CD4-positive, alpha-beta T cell treated with Interleukin-17A for 4 hours (primary cell): ENCODE measurements around the gene PIH1D1.
A peak's percentile ranks its signal among the peaks of the same experiment; 100 is the strongest.

Source experiments
- DNase-seq: peaks from one replicate; pipeline ENCODE4 v3.0.0-alpha.2; 2020; ENCODE audit warnings: mixed read lengths

Gene PIH1D1

DNA sequence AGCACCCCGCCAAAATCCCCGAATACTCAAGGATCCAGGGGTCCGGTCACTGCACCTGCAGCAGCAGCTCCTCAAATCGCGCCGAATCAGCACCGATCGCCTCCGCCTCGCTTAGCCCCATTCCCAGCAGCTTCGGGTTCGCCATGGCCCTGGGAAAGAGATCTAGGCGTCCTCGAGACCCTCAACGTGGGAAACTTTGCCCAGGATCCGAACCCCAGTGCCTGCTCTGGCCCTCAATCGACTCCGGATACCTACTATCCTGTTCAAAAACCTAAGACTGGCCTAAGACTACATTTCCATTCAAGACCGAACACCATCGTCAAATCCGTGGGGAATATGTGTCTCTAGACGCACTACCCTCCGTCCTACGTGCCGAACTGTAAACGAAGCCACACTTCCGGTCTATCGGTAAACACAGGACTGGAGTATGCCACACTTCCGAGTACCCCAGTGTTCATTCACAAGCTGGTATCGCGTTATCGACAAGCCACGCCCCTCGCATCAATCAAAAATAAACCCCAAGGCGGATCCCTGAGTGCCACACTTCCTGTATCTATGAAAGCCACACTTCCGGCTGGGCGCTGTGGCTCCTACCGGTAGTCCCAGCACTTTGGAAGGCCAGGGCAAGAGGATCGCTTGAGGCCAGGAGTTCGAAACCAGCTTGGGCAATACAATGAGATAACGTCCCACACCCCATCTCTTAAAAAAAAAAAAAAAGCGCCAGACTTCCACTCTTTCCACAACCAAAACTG, at the start of gene PIH1D1:
PIH1D1 (minus strand) TSS at position 385 of the 752 bp plus-strand sequence; CDS start at position 145, 240 bp downstream.
- DNase-seq = peak; percentile 96

DNA sequence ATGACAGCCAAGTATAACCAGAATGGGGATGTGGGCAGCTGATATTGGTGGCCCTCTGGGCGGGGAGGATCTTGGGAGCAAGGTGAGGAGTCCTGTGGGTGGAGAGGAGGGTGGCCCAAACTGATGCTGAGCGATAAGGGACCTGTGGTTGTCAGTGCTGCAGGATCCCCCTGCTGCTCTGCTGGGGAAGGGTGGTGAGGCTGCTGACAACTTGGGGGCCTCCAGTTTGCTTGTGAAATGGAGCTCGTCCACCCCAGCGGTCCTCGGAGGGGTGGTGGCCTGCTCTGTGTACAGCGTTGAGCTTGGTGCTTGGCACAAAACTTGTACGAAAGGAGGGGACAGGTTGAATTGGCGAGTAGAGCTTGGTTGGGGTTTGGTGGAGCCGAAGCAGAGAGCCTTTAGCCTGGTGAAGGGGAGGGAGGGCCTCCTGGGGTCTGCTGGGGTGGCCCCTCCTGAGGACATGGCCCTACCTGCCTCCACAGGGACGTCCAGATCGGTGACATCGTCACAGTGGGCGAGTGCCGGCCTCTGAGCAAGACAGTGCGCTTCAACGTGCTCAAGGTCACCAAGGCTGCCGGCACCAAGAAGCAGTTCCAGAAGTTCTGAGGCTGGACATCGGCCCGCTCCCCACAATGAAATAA, 47.5 kb upstream of the PIH1D1 start:
- DNase-seq = peak; percentile 30

DNA sequence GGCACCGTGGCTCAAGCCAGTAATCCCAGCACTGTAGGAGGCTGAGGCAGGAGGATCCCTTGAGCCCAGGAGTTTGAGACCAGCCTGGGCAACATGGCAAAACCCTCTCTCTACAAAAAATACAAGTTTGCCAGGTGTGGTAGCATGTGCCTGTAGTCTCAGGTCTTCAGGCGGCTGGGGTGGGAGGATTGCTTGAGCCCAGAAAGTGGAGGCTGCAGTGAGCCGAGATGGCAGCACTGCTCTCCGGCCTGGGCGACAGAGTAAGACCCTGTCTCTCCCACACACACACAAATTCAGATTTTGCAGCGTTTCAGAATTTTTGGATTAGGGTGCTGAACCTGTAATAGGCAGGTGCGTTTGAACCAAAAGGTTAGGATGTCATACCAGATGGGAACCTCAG, 46.9 kb upstream of the PIH1D1 start:
- no peak for DNase-seq

DNA sequence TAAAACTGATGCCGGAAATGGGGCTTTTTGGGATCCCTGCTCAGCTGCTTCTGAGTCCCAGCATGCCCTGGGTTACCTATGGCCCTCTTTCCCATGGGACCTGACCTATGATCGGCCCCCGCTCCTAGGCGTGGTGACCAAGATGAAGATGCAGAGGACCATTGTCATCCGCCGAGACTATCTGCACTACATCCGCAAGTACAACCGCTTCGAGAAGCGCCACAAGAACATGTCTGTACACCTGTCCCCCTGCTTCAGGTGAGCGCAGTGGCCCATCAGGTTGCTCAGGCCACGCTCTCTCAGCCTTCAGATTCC, 46.1 kb upstream of the PIH1D1 start:
- no peak for DNase-seq

DNA sequence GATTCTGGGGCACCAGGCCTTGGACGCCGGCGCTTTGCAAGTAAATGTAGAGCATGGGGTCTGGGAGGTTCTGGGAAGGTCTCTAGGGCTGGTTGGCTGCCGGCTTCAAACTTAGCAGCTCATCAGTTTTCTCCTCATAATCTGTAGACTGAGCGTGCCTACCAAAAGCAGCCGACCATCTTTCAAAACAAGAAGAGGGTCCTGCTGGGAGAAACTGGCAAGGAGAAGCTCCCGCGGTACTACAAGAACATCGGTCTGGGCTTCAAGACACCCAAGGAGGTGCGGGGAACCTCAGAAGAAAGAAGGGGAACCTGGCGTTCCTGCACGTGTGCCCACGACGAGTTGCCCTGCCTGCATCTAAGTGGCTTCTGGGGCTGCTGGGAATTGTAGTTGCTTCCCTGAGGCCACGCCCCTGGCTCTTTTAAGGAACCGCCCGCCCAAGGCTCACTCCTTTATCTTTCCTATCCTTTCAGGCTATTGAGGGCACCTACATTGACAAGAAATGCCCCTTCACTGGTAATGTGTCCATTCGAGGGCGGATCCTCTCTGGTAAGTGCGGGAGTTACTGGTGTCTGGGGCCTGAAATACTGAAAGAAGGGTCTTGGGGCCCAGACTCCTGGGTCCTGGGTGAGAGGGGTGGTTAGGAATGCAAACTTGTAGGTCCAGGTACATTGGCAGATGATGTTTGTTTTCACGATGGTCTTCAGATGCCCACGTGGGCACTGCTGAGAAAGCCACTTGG, 45.6 kb upstream of the PIH1D1 start:
- DNase-seq = peak; percentile 84

DNA sequence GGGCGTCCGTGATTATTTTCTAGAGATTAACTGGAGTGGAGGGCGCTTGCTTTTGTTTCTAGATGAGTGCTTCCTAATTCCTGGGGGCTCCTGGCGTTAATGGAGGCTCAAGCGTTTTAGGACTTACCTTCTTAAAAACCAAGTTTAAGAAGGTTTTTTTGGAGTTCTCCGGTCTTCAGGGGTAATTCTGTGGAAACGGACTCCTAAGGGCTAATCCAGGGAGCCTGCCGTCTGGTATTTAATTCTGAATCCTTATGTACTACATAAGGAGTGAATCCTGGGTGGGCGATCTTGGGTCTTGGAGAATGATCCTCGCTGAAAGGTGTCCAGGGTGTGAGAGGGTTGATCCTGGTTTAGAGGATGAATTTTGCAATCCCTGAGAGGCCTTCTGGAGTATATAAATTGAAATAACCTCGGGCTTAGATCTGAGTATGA, 45.0 kb upstream of the PIH1D1 start:
- no peak for DNase-seq

DNA sequence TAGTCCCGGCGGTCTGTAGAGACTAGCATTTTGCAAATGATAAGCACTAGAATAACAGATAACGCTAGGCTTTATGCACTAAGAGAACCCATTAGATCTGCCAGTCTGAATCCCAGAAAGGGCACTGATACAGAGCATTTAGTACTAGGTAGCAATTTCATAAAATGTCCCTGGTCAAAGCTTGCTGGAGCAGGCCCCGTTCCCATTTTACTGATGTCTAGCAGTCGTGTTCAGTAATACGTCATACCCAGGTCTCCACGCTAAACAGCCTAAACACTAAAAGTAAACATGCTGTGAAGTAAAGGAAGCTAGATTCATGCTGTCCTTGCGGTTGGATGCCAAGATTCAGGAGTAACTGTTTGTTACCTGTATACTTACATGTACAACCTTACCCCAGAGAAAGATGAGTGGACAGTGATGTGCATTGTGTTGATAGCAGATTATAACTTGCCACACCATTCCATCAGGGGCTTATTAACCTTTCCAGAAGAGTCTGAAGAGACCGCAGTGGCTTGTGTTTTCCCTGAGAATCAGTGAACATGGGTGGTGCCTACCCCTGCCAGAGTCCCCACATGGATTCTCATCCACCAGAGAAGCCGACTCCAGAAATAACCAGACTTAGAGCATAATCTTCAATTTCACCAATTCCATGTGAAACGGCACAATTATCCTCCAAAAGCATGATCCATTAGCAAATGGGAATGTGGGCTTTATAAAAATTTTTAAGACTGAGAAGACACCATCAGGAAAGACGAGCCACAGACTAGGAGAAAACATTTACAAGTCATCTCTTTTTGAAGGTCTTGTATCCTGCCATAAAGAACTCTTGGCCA, 41.2 kb upstream of the PIH1D1 start:
- DNase-seq = no peak

DNA sequence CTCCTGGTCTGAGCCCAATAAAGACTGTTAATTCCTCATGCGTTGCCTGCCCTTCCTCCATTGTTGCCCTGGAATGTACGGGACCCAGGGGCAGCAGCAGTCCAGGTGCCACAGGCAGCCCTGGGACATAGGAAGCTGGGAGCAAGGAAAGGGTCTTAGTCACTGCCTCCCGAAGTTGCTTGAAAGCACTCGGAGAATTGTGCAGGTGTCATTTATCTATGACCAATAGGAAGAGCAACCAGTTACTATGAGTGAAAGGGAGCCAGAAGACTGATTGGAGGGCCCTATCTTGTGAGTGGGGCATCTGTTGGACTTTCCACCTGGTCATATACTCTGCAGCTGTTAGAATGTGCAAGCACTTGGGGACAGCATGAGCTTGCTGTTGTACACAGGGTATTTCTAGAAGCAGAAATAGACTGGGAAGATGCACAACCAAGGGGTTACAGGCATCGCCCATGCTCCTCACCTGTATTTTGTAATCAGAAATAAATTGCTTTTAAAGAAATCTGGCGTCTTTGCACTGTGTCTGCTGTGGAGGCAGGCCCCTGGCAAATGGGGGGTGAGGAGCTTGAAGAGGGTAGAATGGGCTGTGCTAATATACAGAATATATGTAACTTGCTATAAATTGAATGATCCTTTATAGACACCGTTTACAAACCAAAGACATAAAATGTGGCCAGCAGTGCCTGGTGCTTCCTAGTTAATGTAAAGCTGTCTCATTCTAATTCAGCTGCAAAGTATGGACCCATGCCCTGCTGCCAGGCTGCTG, 40.4 kb upstream of the PIH1D1 start:
- no peak for DNase-seq

DNA sequence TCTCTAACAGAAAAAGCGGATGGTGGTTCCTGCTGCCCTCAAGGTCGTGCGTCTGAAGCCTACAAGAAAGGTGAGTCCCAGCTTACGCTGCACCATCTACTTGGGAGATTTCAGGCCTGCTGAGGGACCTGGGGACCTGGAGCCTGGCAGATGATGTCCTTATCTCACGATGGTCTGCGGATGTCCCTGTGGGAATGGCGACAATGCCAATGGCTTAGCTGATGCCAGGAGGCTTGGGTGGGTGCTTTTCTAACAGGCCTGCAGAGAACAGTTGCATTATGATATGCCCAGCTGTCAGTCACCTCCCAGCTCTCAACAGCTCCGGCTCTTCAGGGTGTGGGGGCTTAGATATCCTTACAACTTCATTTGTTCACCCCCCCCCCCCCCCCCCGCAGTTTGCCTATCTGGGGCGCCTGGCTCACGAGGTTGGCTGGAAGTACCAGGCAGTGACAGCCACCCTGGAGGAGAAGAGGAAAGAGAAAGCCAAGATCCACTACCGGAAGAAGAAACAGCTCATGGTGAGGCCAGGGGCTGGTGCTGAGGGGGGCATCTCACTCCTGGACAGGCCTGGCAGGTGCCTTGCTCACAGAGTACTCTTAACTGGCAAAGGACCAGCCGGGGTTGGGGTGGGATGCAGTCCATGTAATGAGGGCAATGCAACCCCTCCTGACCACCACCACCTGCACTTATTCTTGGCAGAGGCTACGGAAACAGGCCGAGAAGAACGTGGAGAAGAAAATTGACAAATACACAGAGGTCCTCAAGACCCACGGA, 39.6 kb upstream of the PIH1D1 start:
- DNase-seq = no peak

DNA sequence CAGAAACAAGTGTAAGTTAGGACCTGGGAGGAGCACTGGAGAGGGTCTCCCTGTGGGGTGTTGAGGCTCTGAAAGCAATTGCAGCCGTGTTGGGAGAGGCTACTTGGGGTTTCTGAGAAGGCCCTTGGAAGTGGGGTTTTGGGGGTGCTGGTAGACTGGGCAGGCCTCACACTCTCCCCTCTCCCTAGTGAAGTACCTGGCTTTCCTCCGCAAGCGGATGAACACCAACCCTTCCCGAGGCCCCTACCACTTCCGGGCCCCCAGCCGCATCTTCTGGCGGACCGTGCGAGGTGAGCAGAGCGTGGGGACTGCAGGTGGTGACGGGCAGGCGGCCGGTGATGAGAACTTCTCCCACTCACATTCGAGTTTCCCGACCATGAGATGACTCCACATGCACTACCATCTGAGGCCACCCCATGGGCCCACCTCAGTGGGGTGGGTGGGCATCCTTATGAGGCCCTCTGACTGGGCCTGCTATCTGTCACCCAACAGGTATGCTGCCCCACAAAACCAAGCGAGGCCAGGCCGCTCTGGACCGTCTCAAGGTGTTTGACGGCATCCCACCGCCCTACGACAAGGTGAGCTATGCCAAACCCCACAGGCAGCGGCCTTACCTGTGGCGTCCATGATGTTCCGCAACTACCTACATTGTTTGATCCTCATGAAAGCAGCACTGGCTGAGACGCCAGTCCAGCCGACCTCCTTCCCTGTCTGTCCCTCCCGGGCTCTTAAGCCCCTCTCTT, 38.8 kb upstream of the PIH1D1 start:
- DNase-seq = no peak

DNA sequence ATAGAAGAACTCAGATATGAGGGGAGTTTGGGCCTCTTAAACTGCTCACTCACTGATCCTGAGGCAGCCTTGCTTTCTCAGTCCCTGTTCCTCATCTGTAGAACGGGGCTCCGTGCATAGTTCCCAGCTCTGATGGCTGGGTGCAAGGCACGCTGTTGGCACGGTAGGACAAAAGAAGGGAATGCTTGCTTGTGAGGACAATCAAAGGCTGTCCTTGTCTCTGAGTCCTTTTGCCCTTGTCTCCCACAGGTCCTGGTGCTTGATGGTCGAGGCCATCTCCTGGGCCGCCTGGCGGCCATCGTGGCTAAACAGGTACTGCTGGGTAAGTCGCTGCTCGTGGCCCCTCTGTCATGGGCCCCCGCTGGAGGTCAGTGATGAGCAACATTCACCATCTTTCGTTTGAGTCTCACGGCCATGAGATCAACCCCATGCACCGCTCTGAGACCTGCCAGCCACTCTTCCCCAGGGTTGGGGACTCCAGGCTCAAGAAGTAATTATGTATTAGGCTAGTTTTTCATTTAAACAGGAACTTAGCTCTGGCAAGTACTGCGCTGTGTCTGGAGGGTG, 38.1 kb upstream of the PIH1D1 start:
- peak; percentile 41 for DNase-seq

DNA sequence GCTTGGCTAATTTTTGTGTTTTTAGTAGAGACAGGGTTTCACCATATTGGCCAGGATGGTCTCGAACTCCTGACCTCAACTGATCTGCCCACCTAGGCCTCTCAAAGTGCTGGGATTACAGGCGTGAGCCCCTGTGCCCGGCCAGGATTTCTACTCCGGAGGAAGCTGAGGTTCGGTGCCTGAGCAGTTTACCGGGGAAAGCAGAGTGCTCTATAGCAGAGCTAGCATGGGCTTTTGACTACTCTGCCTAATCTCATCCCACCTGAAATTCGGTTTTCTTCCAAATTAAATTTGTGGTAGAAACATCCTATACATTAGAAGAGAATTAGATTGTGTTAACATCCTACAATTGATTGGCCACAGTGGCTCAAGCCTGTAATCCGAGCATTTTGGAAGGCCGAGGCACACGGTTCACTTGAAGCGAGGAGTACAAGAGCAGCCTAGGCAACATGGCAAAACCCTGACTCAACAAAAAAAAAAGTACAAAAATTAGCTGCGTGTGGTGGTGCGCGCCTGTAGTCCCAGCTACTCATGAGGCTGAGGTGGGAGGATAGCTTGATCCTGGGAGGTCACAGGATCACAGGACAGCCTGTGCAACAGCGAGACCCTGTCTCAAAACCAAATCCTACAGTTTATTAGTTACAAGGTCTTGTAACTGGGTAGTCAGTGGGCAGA, 37.4 kb upstream of the PIH1D1 start:
- DNase-seq = no peak

DNA sequence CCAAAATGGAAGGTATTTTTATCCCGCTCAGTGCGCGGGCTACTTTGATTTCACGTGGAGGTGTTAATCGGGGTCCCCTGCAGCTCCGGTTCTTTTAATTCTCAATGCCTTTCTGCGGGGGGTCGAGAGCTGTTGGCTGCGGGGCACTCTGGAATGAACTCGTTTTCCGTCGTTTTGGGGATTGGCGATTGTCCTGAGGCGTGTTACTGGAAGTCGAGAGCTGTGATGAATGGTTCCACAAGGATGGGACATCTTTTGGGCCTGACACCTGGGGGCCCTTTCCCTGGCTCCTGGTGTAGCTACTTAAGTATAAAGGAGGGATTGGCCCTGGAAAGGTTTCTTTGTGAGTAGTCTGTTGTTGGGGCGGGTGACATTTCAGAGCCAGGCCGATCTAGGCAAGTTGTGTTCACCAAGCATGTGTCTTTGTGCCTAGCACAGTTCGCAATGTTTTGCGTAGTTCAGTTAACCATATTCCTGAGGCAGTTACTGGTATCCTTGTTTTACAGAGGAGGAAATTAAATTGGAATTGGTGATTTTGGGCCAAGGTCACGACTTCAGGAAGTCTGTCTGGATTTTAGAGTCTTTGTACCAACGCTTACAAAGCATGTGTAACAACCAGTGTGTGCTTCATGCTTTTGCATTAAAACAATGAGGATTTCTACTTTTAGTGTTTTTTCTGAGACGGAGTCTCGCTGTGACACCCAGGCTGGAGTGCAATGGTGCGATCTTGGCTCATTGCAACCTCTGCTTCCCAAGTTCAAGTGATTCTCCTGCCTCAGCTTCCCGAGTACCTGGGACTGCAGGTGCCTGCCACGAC, 36.6 kb upstream of the PIH1D1 start:
- DNase-seq = no peak

DNA sequence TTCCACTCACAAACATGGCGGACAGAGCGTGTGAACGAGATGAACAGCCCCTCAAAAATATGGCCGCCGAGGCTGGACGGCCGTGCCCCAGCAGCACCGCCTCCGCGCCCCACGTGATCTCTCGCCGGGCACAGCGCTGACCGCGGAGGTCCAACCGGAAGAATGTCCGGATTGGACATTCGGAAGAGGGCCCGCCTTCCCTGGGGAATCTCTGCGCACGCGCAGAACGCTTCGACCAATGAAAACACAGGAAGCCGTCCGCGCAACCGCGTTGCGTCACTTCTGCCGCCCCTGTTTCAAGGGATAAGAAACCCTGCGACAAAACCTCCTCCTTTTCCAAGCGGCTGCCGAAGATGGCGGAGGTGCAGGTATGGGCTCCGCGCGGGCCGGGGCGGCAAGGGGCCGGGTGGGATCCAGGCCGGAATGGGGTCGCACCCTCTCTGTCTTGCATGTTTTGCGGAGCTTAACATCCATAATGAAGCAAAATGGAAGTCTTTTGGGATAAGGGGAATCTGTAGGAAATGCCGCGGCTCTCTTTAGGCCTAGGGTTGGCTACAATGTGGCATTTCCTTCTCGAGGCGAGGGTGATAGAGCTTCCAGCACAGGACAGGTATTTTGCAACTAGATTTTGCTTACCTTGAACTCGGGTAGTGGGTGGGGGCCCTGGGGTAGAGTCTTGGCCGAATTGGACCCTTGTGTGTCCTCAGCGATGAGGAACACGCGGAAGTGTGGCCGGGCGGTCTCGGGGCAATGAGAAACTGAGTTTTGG, 35.8 kb upstream of the PIH1D1 start, which contains the start of gene RPL13A:
RPL13A (plus strand) TSS at position 332 of the 769 bp plus-strand sequence; CDS start at position 354, 22 bp downstream.
- DNase-seq = peak; percentile 100

DNA sequence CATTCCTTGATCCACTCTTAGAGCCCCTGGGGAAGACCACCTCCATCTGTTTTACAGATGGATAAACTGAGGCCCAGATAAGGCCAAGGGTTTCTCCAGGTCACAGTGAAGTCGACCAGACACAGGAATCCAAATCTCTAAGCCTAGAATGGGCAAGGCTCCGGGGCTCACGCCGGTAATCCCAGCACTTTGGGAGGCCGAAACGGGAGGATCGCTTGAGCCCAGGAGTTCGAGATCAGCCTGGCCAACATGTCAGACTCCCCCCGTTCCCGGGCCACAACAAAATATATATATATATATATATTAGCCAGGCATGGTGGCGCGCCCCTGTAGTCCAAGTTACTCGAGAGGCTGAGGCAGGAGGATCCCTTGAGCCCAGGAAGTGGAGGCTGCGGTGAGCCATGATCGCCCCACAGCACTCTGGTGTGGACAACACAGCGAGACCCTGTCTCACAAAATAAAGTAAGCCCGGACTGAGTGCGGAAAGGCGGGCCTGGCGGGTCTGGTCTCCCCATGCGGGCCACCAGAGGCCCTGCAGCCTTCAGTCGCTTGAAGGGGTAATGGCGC, 35.2 kb upstream of the PIH1D1 start:
- no peak for DNase-seq

DNA sequence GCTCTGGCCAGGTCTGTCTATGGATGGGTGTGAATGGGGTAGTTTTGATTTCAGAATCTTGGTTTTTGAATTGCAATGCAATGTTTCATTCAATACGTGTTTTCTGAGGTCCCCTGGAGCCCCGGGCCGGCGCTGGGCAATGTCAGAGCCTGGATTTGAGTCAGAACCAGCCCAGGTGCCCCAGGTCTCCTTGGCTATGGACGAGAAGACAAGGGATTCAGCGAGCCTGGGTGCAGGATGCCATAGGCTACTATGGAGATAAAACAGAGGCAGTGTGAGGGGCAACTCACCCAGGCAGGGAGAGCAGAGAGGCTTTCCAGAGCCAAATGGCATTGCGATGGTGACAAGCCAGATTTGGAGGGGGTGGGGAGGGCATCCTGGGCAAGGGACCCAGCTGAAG, 34.6 kb upstream of the PIH1D1 start:
- no peak for DNase-seq

DNA sequence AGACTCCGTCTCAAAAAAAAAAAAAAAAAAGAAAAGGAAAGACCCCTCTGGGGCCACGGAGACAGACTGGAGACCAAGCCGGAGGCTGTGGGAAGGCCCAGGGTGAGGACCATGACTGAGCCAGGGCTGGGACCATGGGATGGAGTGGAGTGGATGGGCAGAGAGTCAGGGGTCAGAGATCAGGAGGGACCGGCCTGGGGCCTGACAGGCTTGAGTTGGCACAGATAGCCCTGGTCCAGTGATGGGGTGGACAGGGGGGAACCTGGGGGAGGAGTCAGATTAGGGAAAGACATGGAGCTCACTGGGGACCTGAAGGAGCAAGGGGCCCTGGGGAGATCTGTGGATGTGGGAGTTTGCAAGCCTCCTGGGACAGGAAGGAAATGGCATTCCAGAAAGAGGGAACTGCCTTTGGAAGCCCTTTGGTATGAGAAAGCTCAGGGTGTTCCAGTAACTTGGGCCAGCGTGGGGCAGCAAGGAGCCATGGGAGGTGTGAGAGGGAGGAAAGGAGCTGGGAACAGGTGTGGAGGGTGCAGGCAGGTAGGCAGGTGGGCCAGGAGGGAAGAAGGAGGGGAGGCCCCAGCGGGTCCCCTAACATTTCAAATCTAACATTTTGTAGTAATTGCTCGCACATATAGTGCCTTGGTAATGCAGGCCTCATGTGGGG, 29.5 kb upstream of the PIH1D1 start:
- no peak for DNase-seq
